OCI-LY3 (cell line): ENCODE measurements around the gene STIM2.
A peak's percentile ranks its signal among the peaks of the same experiment; 100 is the strongest.

ENCODE experiments used
- H2AFZ ChIP-seq: fragments of 200-600, 300-600 bp; shearing (Covaris generic); 2 replicates; pipeline ENCODE4 v1.6.0; 2014; ENCODE audit warnings: antibody characterized with exemption, low read depth, low read length
- H3K27ac ChIP-seq: fragments of 200-600, 300-600 bp; sonication (generic); 2 replicates; pipeline ENCODE4 v1.5.1; 2014; ENCODE audit warnings: mild to moderate bottlenecking, low read length, moderate library complexity, mixed read lengths
- H3K27me3 ChIP-seq: fragments of 200-600, 300-600 bp; sonication (generic); 2 replicates; pipeline ENCODE4 v1.6.1; 2014; ENCODE audit warnings: low read depth, low read length, mixed read lengths
- H3K36me3 ChIP-seq: fragments of 200-600, 300-600 bp; sonication (generic); replicated peaks from 2 replicates; pipeline ENCODE3; 2014; ENCODE audit warnings: low read depth, low read length, mixed read lengths
- H3K4me1 ChIP-seq: fragments of 300-600, 200-600 bp; sonication (generic); 2 replicates; pipeline ENCODE4 v1.6.1; 2014; ENCODE audit warnings: low read length, mixed read lengths
- H3K4me2 ChIP-seq: fragments of 200-600, 300-600 bp; sonication (generic); 2 replicates; pipeline ENCODE4 v1.6.1; 2014; ENCODE audit warnings: low read length, mixed read lengths
- H3K4me3 ChIP-seq: fragments of 300-600, 200-600 bp; sonication (generic); 2 replicates; pipeline ENCODE4 v1.5.1; 2014; ENCODE audit warnings: antibody characterized with exemption, mild to moderate bottlenecking, low read length, moderate library complexity
- H3K79me2 ChIP-seq: fragments of 300-600, 200-600 bp; shearing (Covaris generic); 2 replicates; pipeline ENCODE4 v1.6.1; 2014; ENCODE audit warnings: mild to moderate bottlenecking, low read length, mixed read lengths
- H3K9ac ChIP-seq: fragments of 300-600, 200-600 bp; shearing (Covaris generic); 2 replicates; pipeline ENCODE4 v1.6.0; 2014; ENCODE audit warnings: mild to moderate bottlenecking, low read length, moderate library complexity
- H3K9me3 ChIP-seq: fragments of 200-600, 300-600 bp; shearing (Covaris generic); 2 replicates; pipeline ENCODE4 v1.6.1; 2014; ENCODE audit warnings: low read length, mixed read lengths; ENCODE audit not compliant: insufficient read depth
- H4K20me1 ChIP-seq: fragments of 200-600, 300-600 bp; sonication (generic); 2 replicates; pipeline ENCODE4 v1.6.1; 2016; ENCODE audit warnings: low read length, mixed read lengths; ENCODE audit not compliant: insufficient read depth
- EZH2phosphoT487 ChIP-seq: fragments of 200-600 bp; shearing (Covaris generic); IDR thresholded peaks from 2 replicates; pipeline ENCODE4 v1.6.1; 2018; ENCODE audit warnings: antibody characterized with exemption, mixed run types, low read depth
- TF ChIP-seq, protein P1 (sequence below): fragments of 200-600, 300-600 bp; sonication (generic); IDR thresholded peaks from 2 replicates; pipeline ENCODE4 v1.5.1; 2014; ENCODE audit warnings: antibody characterized with exemption, low read length, low read depth

Gene STIM2

DNA sequence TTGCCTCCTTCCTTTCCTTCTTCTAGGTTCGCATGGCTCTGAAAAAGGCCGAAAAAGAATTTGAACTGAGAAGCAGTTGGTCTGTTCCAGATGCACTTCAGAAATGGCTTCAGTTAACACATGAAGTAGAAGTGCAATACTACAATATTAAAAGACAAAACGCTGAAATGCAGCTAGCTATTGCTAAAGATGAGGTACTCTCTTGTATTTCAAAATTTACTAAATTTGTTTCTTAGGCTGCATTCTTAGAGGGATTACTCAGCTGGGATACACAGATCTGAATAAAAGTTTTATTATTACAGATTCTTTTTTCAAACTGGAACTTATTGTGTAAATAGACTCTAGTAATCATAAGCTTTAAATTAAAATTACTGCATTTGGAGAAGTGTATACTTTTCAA lies 146.9 kb downstream of the STIM2 start:
- no peaks in the 10 kb centered on the region for H4K20me1 ChIP-seq
- no peak overlapping the region for H3K27ac ChIP-seq
- no peak overlapping the region for H3K4me3 ChIP-seq
- no peaks in the 10 kb centered on the region for H3K9me3 ChIP-seq
- no peaks in the 10 kb centered on the region for H3K79me2 ChIP-seq
- H2AFZ ChIP-seq, result no peak overlapping the region
- no peak overlapping the region for H3K4me2 ChIP-seq
- no peaks in the 10 kb centered on the region for H3K36me3 ChIP-seq
- H3K27me3 ChIP-seq, result no peaks in the 10 kb centered on the region
- 0 out of 2 replicates have a peak, but pooled peaks cover 4% of the 10 kb centered on the region for H3K4me1 ChIP-seq
- H3K9ac ChIP-seq, result no peak overlapping the region
- TF ChIP-seq EZH2phosphoT487, result no peak
- TF ChIP-seq, protein P1, sequence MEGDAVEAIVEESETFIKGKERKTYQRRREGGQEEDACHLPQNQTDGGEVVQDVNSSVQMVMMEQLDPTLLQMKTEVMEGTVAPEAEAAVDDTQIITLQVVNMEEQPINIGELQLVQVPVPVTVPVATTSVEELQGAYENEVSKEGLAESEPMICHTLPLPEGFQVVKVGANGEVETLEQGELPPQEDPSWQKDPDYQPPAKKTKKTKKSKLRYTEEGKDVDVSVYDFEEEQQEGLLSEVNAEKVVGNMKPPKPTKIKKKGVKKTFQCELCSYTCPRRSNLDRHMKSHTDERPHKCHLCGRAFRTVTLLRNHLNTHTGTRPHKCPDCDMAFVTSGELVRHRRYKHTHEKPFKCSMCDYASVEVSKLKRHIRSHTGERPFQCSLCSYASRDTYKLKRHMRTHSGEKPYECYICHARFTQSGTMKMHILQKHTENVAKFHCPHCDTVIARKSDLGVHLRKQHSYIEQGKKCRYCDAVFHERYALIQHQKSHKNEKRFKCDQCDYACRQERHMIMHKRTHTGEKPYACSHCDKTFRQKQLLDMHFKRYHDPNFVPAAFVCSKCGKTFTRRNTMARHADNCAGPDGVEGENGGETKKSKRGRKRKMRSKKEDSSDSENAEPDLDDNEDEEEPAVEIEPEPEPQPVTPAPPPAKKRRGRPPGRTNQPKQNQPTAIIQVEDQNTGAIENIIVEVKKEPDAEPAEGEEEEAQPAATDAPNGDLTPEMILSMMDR, result no peak

DNA sequence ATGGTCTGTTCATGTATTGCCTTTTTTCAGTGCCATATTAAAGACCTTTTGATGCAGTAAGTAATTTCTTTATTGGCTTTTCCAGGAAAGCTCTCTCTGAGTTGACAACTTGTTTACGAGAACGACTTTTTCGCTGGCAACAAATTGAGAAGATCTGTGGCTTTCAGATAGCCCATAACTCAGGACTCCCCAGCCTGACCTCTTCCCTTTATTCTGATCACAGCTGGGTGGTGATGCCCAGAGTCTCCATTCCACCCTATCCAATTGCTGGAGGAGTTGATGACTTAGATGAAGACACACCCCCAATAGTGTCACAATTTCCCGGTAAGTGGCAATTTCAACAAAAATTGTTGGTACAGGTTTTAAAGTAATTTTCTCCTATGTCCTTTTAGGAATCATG lies 148.0 kb downstream of the STIM2 start:
- H3K4me2 ChIP-seq, result no peak overlapping the region
- H2AFZ ChIP-seq, result no peak overlapping the region
- 0 out of 2 replicates have a peak, but pooled peaks cover 2% of the 10 kb centered on the region for H3K4me1 ChIP-seq
- H4K20me1 ChIP-seq, result no peaks in the 10 kb centered on the region
- H3K79me2 ChIP-seq, result no peaks in the 10 kb centered on the region
- no peak overlapping the region for H3K4me3 ChIP-seq
- no peaks in the 10 kb centered on the region for H3K36me3 ChIP-seq
- TF ChIP-seq, protein P1, result no peak
- no peaks in the 10 kb centered on the region for H3K27me3 ChIP-seq
- no peak overlapping the region for H3K9ac ChIP-seq
- H3K27ac ChIP-seq, result no peak overlapping the region
- H3K9me3 ChIP-seq, result no peaks in the 10 kb centered on the region

DNA sequence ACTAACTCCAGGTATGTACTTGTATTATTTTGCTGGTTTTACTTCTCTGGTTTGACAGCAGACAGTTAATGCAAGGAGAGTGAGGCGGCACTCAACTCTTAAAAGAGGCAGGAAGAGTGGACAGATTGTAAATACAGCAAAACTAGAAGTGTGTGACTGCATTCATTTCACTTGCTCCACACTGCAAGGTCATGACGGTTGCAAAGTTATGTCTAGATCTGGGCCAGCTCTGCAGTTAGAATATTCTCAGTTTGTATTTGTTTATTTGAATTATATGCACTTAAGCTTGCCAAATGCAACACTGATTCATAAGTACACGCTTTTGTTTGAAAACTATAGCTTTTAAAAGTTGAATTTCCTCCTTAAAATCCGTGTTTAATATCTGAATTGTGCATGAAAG lies 148.9 kb downstream of the STIM2 start:
- Histone ChIP-seq H3K36me3 (no peaks in the 10 kb centered on the region), H3K9me3 (no peaks in the 10 kb centered on the region), H3K4me3 (no peak overlapping the region), H3K79me2 (no peaks in the 10 kb centered on the region), H3K4me1 (no peaks in the 10 kb centered on the region), H2AFZ (no peak overlapping the region), H3K27me3 (no peaks in the 10 kb centered on the region), H3K4me2 (no peak overlapping the region), H3K9ac (no peak overlapping the region), H4K20me1 (no peaks in the 10 kb centered on the region), H3K27ac (no peak overlapping the region)
- TF ChIP-seq, protein P1, result no peak
- no peak for TF ChIP-seq EZH2phosphoT487

DNA sequence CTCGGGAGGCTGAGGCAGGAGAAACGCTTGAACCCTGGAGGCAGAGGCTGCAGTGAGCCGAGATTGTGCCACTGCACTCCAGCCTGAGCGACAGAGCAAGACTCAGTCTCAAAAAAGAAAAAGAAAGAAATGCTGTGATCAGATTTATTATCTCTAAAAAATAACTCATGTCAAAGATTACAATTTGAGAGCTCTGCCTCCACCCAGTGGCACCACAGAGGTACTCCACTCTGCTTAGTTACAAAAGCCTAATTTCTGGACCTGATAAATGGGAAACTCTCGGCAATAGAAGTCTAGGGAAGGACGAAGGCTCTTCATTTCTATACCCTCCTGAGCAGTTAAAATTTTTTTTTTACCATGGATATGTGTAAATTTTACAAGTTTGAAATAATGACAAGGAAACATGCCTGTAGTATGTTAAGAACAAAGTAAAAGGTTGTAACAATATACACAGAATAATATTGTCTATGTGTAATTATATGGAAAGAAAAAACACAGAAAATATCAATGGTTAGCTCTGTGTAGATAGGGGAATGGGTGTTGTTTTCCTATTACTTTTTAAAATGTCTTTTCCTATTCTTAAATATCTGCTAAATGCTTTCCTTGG lies 149.8 kb downstream of the STIM2 start:
- no peaks in the 10 kb centered on the region for H3K4me1 ChIP-seq
- no peak overlapping the region for H2AFZ ChIP-seq
- TF ChIP-seq, protein P1, result peak; percentile 83
- no peak for TF ChIP-seq EZH2phosphoT487
- H3K79me2 ChIP-seq, result no peaks in the 10 kb centered on the region
- no peaks in the 10 kb centered on the region for H3K27me3 ChIP-seq
- no peak overlapping the region for H3K4me2 ChIP-seq
- no peak overlapping the region for H3K9ac ChIP-seq
- no peaks in the 10 kb centered on the region for H4K20me1 ChIP-seq
- no peaks in the 10 kb centered on the region for H3K9me3 ChIP-seq
- H3K27ac ChIP-seq, result no peak overlapping the region
- no peak overlapping the region for H3K4me3 ChIP-seq
- no peaks in the 10 kb centered on the region for H3K36me3 ChIP-seq
